Lower leg skin (tissue), 3 donors: Measurements from ENCODE around the gene CAP1.

ENCODE experiments used
- CTCF ChIP-seq, 3 donors: fragments of 450-650 bp; IDR thresholded peaks; one replicate each; pipeline ENCODE4 v1.5.1; 2016; ENCODE audit warnings: antibody characterized with exemption in 3 of 3, mild to moderate bottlenecking in 3 of 3, moderate library complexity in 2 of 3
- POLR2A ChIP-seq, 2 donors: fragments of 450-650 bp; IDR thresholded peaks; one replicate each; pipeline ENCODE4 v1.6.1; 2016 to 2017; ENCODE audit warnings: antibody characterized with exemption in 2 of 2, mild to moderate bottlenecking in 1 of 2, moderate library complexity in 1 of 2

DNA sequence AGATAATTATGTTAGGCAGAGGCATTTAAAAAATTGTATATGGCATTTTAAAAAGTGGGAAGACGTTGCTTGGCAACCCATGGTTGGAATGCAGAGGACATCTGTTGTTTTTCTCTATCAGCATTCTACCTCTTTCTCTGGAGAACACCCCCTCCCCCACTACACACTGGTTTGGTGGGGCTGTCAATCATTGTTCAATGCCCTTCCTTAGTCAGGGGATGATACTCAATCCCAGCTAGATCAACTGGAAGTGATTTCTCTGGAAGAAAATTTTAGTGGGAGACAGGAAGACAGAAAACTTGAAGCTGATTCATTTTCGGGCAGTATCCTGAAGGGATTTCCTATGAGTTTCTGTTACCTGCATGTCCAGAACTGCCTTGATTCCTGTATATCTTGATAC is 35.7 kb upstream of the CAP1 start:
- no peak for TF ChIP-seq POLR2A (IDR thresholded peaks at IDR 0.05)
- no peak for TF ChIP-seq CTCF (IDR thresholded peaks at IDR 0.05)
